Neural cell (in vitro differentiated cells): ENCODE data around the gene FAM193A. TPM values are rescaled to one million over a fixed set of nuclear protein-coding genes. Genes with fewer than 3 reads are reported as not detected.

Source experiments
- H2AFZ ChIP-seq: fragments of 200-600, 300-800 bp; sonication (generic), shearing (Covaris generic); 2 replicates; pipeline ENCODE4 v1.6.0; 2014; ENCODE audit warnings: low read depth, mild to moderate bottlenecking, antibody characterized with exemption, low read length, moderate library complexity
- H3F3A ChIP-seq: fragments of 200-600 bp; shearing (Covaris generic); 2 replicates; pipeline ENCODE4 v1.6.1; 2016; ENCODE audit warnings: mild to moderate bottlenecking, moderate library complexity, mixed read lengths, antibody characterized with exemption, low read length; ENCODE audit not compliant: insufficient read depth, poor library complexity, severe bottlenecking
- H3K27ac ChIP-seq: fragments of 200-600, 300-800 bp; sonication (generic), shearing (Covaris generic); 2 replicates; pipeline ENCODE4 v1.5.1; 2014; ENCODE audit warnings: mild to moderate bottlenecking, low read length, moderate library complexity
- H3K27me3 ChIP-seq: fragments of 300-800, 200-600 bp; sonication (generic), shearing (Covaris generic); 2 replicates; pipeline ENCODE4 v1.6.0; 2014; ENCODE audit warnings: mild to moderate bottlenecking, low read depth, low read length, moderate library complexity; ENCODE audit not compliant: insufficient read depth
- H3K36me3 ChIP-seq: fragments of 300-800, 200-600 bp; sonication (generic), shearing (Covaris generic); 2 replicates; pipeline ENCODE4 v1.5.1; 2014; ENCODE audit warnings: mild to moderate bottlenecking, antibody characterized with exemption, low read length, moderate library complexity; ENCODE audit not compliant: insufficient read depth
- H3K4me2 ChIP-seq: fragments of 300-800, 200-600 bp; sonication (generic), shearing (Covaris generic); 2 replicates; pipeline ENCODE4 v1.6.0; 2014; ENCODE audit warnings: mild to moderate bottlenecking, low read length
- H3K4me3 ChIP-seq: fragments of 300-800, 200-600 bp; sonication (generic), shearing (Covaris generic); 2 replicates; pipeline ENCODE4 v1.5.1; 2014; ENCODE audit warnings: mild to moderate bottlenecking, low read length, moderate library complexity
- H3K79me2 ChIP-seq: fragments of 200-600 bp; shearing (Covaris generic); replicated peaks from 2 replicates; pipeline ENCODE4 v1.6.0; 2014; ENCODE audit warnings: mild to moderate bottlenecking, low read length, moderate library complexity; ENCODE audit not compliant: insufficient read depth
- H3K9ac ChIP-seq: fragments of 300-800, 200-600 bp; sonication (generic), shearing (Covaris generic); 2 replicates; pipeline ENCODE4 v1.6.1; 2016; ENCODE audit warnings: mild to moderate bottlenecking, low read length, mixed read lengths
- H3K9me2 ChIP-seq: fragments of 200-600 bp; shearing (Covaris generic); 2 replicates; pipeline ENCODE4 v1.6.1; 2016; ENCODE audit warnings: mild to moderate bottlenecking, low read length, mixed read lengths; ENCODE audit not compliant: insufficient read depth
- H3K9me3 ChIP-seq: fragments of 200-600, 300-800 bp; sonication (generic), shearing (Covaris generic); 2 replicates; pipeline ENCODE4 v1.6.1; 2016; ENCODE audit warnings: mild to moderate bottlenecking, mixed run types, low read length, moderate library complexity, mixed read lengths
- H4K20me1 ChIP-seq: fragments of 200-600 bp; shearing (Covaris generic); 2 replicates; pipeline ENCODE4 v1.6.1; 2016; ENCODE audit warnings: mild to moderate bottlenecking, mixed run types; ENCODE audit not compliant: insufficient read depth
- CTCF ChIP-seq: fragments of 450-650 bp; IDR thresholded peaks from 2 replicates; pipeline ENCODE4 v1.5.1; 2014; ENCODE audit warnings: antibody characterized with exemption, mild to moderate bottlenecking, moderate library complexity; ENCODE audit not compliant: poor library complexity, severe bottlenecking
- EP300 ChIP-seq: fragments of 450-650 bp; conservative IDR thresholded peaks from 2 replicates; pipeline ENCODE4 v1.6.1; 2014; ENCODE audit warnings: antibody characterized with exemption, mild to moderate bottlenecking, moderate library complexity; ENCODE audit not compliant: poor library complexity, severe bottlenecking
- EZH2 ChIP-seq: fragments of 200-600, 300-800 bp; shearing (Covaris generic), sonication (generic); IDR thresholded peaks from 2 replicates; pipeline ENCODE4 v1.6.1; 2014; ENCODE audit warnings: antibody characterized with exemption, low read length, borderline replicate concordance, mild to moderate bottlenecking; ENCODE audit not compliant: insufficient read depth, poor library complexity, severe bottlenecking
- MXI1 ChIP-seq: fragments of 450-650 bp; conservative IDR thresholded peaks from 2 replicates; pipeline ENCODE4 v1.6.1; 2014; ENCODE audit warnings: antibody characterized with exemption, mild to moderate bottlenecking; ENCODE audit not compliant: poor library complexity, severe bottlenecking
- POLR2AphosphoS5 ChIP-seq: IDR thresholded peaks from 2 replicates; pipeline ENCODE4 v1.6.1; 2012
- RAD21 ChIP-seq: fragments of 450-650 bp; conservative IDR thresholded peaks from 2 replicates; pipeline ENCODE4 v1.6.1; 2014; ENCODE audit warnings: antibody characterized with exemption, mild to moderate bottlenecking, moderate library complexity
- REST ChIP-seq: IDR thresholded peaks from 2 replicates; pipeline ENCODE4 v1.6.1; 2012; ENCODE audit warnings: borderline replicate concordance
- SMC3 ChIP-seq: fragments of 450-650 bp; conservative IDR thresholded peaks from 2 replicates; pipeline ENCODE4 v1.6.1; 2014; ENCODE audit warnings: antibody characterized with exemption, mild to moderate bottlenecking, moderate library complexity; ENCODE audit not compliant: poor library complexity
- TAF1 ChIP-seq: IDR thresholded peaks from 2 replicates; pipeline ENCODE4 v1.6.1; 2012; ENCODE audit warnings: low read depth
- polyA plus RNA-seq: library from polyadenylated mRNA; depleted of rRNA; stranded (reverse); fragments of >200 nt; gene quantifications from 2 replicates; pipeline ENCODE4 v1.2.3, GENCODE V29; 2014

Gene FAM193A
- polyA plus RNA-seq, 1 donor from 2014 or later: 11.6 TPM

- no peak overlapping the region for H3K4me2 ChIP-seq
- no peaks in the 10 kb centered on the region for H3K9me3 ChIP-seq
- H3K9ac ChIP-seq: no peak overlapping the region
- no peaks in the 10 kb centered on the region for H3K9me2 ChIP-seq
- no peaks in the 10 kb centered on the region for H4K20me1 ChIP-seq
- no peak overlapping the region for H2AFZ ChIP-seq
- H3K79me2 ChIP-seq: no peaks in the 10 kb centered on the region
- no peak overlapping the region for H3K27ac ChIP-seq
- H3F3A ChIP-seq: no peaks in the 10 kb centered on the region
- no peak overlapping the region for H3K4me3 ChIP-seq
- TF ChIP-seq CTCF: no peak
- no peak for TF ChIP-seq SMC3
- no peak for TF ChIP-seq EZH2
- H3K27me3 ChIP-seq: no peaks in the 10 kb centered on the region
- H3K36me3 ChIP-seq: peaks cover 12% of the 10 kb centered on the region
Observed at GRCh38 chr4:2688281-2688680, 151.8 kb downstream of the FAM193A start.

- Histone ChIP-seq H3K27ac (no peak overlapping the region), H3K36me3 (peaks cover 12% of the 10 kb centered on the region), H4K20me1 (no peaks in the 10 kb centered on the region), H3K4me3 (no peak overlapping the region), H3K27me3 (no peaks in the 10 kb centered on the region), H2AFZ (no peak overlapping the region), H3K4me2 (no peak overlapping the region), H3K9me2 (no peaks in the 10 kb centered on the region), H3K79me2 (no peaks in the 10 kb centered on the region), H3F3A (no peaks in the 10 kb centered on the region), H3K9me3 (no peaks in the 10 kb centered on the region), H3K9ac (no peak overlapping the region)
- TF ChIP-seq EZH2: no peak
- no peak for TF ChIP-seq RAD21
- no peak for TF ChIP-seq POLR2AphosphoS5
- TF ChIP-seq EP300: no peak
- no peak for TF ChIP-seq MXI1
- no peak for TF ChIP-seq REST
- no peak for TF ChIP-seq TAF1
- no peak for TF ChIP-seq CTCF
- TF ChIP-seq SMC3: no peak
Observed at GRCh38 chr4:2688697-2689096, 152.2 kb downstream of the FAM193A start.
